Stimulated activated CD8-positive, alpha-beta memory T cell treated with anti-CD3 and anti-CD28 coated beads, Interleukin-7, amount 100 ng/mL, for 48 hours (primary cell): ENCODE measurements around the gene ARFIP1.
"Not testable (repeated sequence)": the region's sequence is repeated elsewhere in the genome, so short reads cannot be mapped to it uniquely, and the experiment has no call there.

Experiments
- DNase-seq, 2 donors: peaks; one replicate each; pipeline ENCODE4 v3.0.0-alpha.2; 2020; ENCODE audit warnings: low read depth in 1 of 2; ENCODE audit errors: extremely low read depth in 1 of 2

Gene ARFIP1, protein sequence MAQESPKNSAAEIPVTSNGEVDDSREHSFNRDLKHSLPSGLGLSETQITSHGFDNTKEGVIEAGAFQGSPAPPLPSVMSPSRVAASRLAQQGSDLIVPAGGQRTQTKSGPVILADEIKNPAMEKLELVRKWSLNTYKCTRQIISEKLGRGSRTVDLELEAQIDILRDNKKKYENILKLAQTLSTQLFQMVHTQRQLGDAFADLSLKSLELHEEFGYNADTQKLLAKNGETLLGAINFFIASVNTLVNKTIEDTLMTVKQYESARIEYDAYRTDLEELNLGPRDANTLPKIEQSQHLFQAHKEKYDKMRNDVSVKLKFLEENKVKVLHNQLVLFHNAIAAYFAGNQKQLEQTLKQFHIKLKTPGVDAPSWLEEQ

DNA sequence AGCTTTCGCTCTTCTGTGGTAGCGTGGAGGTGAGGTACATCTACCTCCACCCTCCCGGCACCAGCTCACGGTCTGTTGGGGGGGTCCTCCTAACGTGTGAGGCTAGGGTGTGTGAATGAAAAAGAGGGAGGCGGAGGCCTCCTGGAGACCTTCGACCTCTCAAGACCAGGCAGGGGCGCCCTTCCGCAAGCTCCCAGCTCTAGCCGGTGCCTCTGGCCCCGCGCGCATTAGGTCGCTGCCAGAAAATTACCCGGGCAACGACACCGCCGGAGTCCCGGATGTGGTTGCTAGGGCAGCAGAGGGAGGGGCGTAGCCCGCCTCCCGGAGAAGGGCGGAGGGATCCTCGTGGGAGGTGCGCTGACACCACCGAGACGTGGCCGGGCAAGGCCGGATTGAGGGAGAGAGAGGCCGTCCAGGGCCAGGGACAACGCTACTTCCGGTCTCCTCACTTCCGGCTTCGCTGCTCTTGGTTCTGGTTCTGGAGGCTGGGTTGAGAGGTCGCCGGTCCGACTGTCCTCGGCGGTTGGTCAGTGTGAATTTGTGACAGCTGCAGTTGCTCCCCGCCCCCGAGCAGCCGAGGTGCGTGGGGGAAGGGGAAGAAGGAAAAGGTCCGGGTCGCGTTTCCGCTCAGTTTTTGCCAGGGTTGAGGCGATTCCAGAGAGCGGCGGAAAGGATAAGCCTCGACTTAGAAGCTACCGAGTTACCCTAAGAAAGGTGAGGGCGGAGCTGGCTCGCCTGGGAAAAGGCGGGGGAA, at the start of gene ARFIP1, which contains the start of gene TIGD4:
Gene ARFIP1 (plus strand): TSS at position 442 of the 754 bp plus-strand sequence. CDS start 49,680 bp downstream, outside the sequence.
Gene TIGD4 (minus strand): TSS at position 218 of the 754 bp plus-strand sequence. CDS start 8,726 bp downstream, outside the sequence.
- peak; percentile 87 to 95 for DNase-seq

DNA sequence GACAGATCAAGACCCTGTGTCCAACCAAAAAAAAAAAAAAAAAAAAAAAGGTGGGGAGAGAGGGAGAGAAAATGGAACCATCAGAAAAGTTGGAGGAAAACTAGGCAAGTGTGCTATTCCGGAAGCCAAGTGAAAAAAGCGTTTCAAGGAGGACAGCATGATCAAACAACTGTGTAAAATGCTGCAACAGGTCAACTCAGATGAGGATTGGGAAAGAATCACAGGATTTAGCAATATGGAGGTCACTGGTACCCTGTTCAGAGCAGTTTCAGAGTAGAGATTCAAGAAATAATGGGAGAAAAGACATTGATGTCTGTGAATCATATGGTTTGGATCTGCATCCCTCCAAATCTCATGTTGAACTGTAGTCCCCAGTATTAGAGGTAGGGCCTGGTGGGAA, 47.8 kb upstream of the ARFIP1 start:
- DNase-seq = no peak

DNA sequence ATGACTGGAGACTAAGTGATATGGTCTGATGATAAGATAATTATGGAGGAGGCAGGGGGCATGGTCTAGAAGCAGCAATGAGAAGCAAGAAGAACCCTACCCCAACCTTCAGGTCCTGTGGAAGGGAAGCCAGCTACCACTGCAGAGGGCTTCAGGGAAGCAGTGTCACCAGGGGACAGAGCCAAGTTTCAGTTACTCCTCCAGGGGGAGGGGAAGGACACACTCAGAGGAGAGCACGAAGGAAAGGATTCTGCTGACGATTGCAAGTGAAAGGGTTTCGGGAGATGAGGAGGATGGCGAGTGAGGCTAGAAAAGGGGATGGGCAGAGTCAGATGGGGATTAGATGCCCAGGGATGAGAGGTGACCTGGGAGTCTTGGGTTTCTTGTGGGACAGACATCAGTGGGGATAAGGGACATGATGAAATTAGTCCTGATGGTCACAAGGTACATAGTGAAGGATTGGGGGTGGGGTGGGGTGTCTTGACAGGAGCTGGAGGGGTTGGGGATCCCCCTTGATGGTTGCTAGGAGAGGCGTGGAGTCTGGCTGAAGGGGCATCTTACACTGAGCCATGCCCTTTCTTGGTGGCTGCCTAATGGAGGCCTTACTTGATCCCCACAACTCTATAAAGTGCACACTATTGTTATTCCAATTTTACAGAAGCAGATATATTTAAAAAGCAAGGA, 45.6 kb upstream of the ARFIP1 start:
- DNase-seq = no peak

DNA sequence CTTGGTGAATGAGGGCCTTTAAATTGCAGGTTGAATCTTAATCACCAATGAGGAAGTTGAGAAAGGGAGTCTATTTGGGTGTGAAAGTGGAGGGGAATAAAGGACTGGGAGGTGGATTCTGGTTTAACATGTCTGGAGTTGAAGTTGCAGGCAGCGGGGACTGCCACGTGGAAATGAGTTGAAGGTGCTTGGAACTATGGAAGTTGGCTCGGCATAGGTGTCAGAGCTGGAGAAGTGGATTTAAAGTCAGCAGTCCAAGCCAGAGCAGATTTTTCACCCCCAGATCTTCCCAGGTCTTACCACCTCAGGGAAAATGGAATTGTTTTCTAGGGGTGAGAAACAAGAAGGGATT, 45.1 kb upstream of the ARFIP1 start:
- no peak for DNase-seq

DNA sequence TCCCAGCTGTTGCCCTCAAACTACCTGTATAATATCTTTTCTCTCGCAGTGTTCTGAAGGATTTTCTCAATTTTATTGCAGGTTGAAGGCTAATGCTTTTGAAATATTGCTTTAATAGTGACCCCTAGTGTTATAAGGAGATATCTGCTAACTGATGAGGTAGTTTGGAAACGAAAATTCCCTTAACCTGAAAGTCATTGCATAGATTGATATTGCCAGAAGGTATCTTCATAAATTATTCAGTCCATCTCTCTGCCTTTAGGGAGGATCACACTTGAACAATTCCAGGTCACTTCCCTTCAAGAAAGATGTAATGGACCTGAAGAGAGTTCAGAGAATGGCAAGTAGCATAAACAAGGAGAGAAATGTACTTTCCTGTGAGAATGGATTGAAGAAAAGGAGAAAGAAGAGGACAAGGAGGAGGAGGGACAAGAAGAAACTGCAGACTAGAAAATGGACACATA, 44.3 kb upstream of the ARFIP1 start:
- DNase-seq = no peak

DNA sequence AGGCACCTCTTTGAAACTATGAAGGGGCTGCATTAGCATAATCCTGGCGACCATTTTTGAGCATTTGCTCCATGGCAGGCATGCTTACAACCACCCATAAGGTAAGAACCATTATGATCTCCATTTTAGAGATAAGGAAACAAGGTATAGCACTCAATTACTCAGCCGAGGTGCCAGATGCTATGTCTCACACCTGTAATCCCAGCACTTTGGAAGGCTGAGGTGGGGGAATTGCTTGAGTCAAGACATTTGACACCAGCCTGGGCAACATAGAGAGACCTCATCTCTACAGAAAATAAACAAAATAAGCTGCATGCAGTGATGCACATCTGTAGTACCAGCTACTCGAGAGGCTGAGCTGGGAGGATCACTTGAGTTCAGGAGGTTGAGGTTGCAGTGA, 43.8 kb upstream of the ARFIP1 start:
- no peak for DNase-seq

DNA sequence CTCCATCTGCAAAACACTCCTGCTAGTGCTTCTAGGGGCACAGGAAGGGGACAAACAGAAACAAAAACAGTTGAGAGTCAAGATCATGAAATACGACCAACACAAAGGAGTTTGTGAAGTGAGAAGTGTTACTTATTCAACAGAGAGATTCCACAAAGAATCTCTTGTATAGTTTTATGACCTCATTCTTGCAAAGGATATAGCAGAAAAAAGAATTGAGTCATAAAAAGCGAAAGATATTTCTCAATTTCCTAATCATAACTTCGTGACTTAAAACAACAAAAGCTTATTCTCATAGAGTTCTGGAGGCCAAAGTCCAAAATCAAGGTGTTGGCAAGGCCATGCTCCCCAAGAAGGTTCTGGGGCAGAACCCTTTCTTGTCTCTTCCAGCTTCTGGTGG, 40.9 kb upstream of the ARFIP1 start:
- DNase-seq = no peak

DNA sequence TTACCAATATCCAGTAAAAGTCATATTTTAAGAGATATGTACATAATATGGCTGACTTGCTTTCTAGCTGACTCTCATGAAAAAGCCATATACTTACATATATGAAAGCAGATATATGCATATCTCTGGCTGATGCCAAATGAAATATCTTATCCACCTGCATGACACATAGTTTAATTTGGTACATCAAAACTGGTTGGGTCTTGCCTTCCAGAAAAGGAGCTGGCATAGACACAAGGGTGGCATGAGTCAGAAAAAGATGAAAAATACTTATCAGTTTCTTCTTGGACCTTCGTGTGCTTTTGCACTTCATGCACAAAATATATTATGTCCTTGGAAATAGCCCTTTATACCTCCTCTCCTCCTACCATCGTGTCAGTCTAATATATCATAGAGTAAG, 32.3 kb upstream of the ARFIP1 start:
- DNase-seq = no peak

DNA sequence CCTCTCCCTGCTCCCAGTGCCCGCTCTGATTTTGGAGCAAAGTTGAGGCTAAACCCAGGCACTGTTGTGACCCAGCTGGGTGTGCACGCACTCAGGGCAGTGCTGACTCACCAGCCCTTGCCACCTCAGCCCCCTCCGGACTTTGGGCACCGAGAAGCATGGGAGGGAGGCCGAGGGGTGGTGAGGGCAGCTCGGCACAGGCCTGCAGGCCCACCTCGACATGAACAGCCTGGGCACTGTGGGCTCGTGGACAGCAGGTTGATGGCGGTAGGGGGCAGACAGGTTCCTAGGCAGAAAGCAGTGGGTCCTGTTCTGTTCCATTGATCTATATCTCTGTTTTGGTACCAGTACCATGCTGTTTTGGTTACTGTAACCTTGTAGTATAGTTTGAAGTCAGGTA, 31.1 kb upstream of the ARFIP1 start:
- DNase-seq = no peak

DNA sequence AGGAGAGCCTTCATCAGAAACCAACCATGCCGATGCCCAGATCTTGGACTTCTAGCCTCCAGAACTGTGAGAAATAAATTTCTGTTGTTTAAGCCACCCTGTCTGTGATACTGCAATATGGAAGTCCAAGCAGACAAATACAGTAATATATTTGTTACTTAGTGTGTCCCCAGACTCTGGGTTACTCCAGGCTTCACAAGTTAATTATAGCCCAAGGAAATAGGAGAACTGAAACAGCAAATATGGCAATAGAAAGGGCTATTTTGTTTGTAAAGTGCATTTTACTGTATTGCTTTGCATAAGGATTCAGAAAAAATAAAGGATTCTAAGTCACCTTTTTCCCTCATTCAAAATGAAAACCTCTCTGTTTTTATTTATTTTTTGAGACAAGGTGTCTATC, 16.0 kb upstream of the ARFIP1 start:
- DNase-seq = no peak

DNA sequence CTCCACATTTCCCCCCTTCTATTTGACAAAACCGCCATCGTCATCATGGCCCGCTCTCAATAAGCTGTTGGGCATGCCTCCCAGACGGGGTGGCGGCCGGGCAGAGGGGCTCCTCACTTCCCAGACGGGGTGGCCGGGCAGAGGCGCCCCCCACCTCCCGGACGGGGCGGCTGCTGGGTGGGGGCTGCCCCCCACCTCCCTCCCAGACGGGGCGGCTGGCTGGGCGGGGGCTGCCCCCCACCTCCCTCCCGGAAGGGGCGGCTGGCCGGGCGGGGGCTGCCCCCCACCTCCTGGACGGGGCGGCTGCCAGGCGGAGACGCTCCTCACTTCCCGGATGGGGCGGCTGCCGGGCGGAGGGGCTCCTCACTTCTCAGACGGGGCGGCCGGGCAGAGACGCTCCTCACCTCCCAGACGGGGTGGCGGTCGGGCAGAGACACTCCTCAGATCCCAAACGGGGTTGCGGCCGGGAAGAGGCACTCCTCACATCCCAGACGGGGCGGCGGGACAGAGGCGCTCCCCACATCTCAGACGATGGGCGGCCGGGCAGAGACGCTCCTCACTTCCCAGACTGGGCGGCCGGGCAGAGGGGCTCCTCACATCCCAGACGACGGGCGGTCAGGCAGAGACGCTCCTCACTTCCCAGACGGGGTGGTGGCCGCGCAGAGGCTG, 14.6 kb upstream of the ARFIP1 start:
- not testable (repeated sequence) for DNase-seq

DNA sequence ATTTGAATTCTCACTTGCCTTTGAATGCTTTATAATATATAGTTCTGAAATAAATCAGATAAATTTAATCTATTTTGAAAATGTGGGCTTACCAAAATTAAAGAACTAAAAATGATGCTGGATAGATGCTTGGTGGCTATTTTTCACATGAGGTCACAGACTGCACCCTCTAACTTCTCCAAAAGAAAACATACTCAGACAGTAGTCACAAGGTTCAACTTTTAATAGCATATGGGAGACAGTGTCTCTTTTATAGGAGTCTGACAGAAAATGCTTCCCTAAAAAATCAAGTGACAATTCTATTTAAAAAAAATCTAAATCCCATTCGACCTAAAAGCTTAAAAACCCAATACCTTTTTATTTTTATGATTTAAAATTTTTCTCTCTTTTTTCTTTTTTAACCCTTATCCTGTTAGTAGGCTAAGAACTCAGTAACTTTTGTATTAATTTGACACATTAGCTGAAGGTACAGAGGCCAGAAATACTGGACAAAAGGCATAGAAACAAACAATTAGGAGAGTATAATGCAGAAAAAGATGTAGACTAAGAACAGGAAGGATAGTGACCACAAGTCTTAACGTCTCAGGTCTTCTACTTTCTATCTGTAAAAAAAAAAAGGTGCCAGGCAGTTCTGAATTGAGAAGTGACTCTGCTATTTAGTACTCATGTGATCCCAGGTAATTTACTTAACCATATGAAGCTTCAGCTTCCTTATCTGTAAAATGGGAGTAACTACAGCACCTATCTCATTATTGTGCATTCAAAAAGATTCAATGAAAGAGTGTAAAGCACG, 7.8 kb upstream of the ARFIP1 start:
- no peak for DNase-seq

DNA sequence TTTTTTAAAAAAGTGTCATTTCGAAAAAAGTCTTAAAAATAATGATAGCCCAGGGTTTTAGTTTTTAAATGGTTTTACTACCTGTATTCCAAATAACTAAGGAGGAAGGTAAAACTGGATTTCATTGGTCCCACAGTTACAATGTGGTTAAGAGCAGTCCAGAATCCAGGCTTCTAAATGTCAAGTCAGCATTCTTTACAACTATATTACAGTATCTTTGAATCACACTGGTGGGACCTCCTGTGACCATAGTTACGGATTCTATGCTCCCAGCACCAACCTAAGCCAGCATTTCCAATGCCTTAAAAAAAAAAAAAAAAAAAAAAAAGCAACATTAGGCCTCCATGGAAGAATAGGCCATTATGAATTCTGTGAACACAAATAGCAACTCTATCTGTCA, 6.4 kb upstream of the ARFIP1 start:
- no peak for DNase-seq

DNA sequence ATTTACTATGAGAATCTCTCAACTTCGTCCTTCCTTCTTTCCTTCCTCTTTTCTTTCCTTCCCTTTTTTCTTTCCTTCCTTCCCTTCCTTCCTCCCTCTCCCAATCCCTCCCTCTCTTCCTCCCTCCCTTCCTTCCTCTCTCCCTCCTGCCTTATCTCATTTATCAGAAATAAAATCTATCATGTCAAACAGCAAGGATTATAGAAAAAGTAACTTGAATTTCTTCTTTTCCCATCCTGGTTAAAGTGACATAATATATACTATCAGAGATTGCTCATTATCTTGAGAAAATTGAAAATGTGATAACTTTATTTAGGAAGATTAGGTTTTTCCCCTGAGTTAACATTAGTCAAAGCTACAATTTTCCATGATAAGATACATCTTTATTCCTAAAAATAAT, 5.8 kb upstream of the ARFIP1 start:
- DNase-seq = no peak

DNA sequence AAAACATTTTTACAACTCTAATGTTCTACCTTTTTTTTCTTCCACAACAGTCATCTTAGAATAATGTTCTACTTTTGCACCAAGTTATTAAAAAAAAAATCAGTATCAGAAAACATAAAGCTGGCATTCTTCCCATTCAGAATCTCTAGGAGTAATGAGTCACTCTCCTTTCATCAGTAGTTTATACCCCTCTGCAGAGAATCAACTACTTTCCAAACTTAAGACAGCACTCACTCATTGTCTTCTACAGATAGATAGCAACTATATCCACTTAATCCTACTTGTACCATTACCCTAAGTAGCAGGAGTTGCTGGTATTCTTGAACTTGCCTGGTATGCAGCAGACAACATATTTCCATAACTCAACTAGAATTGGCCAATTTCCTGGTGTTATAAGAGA, 3.4 kb upstream of the ARFIP1 start:
- DNase-seq = no peak

DNA sequence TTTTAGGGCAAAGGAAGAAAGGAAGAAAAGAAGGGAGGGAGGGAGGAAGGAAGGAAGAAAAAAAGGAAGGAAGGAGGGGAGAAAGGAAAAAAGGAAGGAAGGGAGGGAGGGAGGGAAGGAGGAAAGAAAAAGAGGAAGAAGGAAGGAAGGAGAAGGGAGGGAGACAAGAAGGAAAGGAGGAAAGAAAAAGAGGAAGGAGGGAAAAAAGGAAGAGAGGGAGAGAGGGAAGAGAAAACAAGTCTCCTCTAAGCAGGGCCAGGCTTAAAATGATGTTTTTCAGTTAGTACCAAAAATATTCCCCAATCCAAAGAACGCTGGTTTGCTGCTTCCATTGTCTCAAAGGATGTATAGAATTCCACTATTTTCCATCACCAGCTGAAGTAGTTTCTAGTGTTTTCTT, 2.3 kb upstream of the ARFIP1 start:
- no peak for DNase-seq

DNA sequence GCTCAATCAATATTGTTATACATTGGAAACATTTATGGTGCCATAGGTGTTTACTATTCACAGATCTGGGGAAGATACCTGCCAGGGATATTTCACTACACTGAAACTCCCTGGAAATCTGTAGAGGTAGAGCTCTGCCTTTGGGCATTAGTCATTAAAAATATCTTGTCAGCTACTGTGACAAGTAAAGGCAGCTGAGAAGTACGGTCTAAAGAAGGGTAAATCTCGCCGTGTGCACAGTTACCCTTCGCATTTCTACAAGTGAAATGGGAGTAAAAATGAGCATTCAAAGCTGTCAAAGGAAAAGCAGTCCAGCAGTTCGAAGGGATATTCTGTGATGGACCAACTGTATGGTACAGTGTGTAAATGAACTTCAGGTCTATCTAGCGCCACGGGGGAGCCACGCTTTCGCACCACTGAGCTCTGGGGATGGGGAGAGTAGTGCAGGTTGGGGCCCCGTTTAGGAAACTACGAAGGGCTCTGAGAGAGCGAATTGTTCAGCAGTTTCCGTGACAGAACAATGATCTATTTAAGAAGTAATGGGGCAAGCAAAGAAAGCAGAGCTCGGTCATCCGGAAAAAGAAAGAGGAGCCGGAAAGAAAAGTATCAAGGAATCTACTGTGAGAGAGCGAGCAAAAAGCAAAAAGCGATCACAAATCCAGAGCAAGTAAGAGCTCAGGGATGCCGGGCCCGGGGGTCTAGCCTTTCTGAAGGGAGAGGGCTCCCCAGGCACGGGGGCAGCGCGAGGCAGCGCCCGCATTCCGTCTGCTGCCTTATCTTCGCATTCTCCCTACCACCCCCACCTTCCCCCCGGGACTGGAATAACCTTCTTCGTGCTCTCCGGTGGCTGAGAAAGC, 870 bp upstream of the ARFIP1 start:
- DNase-seq = peak in 1 of 2 donors; percentile 16

DNA sequence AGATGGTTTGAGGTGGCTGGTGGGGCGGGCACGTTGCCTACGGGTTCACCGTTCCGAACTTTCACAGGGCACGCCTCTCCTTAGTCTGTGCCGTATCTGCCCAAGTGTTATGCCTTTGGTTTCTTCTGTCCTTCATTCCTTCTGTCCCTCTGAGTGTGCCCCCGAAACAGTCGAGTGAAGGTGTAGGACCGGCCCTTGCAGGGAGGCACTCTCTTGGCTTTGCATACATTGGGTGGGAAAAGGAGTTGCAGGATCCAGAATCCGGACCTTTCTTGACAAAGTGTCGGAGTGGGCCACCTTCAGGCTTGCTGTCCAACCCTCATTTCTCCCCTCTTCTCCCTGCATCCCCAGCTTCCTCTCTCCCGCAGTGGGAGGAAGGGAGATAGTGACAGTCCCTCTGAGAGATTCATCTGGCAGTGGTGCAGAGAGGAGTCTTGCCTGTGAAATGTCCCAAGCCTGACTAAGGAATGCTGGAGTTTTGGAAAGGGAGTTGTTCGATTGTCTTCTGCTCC, 569 bp downstream of the ARFIP1 start:
- DNase-seq = no peak
